ENCODE data around the gene TSHZ1.

DNA sequence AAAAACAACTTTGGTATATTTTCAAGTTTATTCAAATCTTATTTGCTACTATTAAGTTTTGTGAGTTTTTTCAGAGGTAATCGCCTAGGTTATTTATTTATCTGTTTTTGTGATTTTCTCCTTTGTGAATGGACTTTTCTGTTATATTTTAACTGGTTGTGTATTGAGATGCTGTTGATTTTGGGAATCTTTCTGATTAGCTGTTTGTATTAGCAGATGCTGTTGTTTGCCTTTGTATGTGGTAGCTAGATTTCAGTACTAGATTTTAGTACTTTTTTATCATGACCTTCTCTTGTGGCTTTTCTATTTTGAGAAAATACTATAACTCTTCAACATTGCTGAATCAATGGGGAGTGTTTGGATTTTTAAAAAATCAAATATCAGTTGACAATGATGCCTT is 42.4 kb downstream of the TSHZ1 start:
- no peak for TF ChIP-seq POLR2A (IDR thresholded peaks at IDR 0.05)
- TF ChIP-seq, protein P1, sequence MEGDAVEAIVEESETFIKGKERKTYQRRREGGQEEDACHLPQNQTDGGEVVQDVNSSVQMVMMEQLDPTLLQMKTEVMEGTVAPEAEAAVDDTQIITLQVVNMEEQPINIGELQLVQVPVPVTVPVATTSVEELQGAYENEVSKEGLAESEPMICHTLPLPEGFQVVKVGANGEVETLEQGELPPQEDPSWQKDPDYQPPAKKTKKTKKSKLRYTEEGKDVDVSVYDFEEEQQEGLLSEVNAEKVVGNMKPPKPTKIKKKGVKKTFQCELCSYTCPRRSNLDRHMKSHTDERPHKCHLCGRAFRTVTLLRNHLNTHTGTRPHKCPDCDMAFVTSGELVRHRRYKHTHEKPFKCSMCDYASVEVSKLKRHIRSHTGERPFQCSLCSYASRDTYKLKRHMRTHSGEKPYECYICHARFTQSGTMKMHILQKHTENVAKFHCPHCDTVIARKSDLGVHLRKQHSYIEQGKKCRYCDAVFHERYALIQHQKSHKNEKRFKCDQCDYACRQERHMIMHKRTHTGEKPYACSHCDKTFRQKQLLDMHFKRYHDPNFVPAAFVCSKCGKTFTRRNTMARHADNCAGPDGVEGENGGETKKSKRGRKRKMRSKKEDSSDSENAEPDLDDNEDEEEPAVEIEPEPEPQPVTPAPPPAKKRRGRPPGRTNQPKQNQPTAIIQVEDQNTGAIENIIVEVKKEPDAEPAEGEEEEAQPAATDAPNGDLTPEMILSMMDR (IDR thresholded peaks at IDR 0.05) = no peak

Data from esophagus squamous epithelium (tissue), 4 donors.